B cell (primary cell): Measurements from ENCODE around the gene BRICD5. TPM values are rescaled to one million over a fixed set of nuclear protein-coding genes. Genes with fewer than 3 reads are reported as not detected.

Source experiments
- ATAC-seq: fragments of 200-7000 bp; cut with Tn5 transposase; one replicate; pipeline ENCODE4 v1.10.0; 2021; ENCODE audit warnings: low read depth, mild to moderate bottlenecking, moderate number of reproducible peaks, moderate library complexity
- CTCF ChIA-PET: fragments of 350-600 bp; sonication (Branson Sonifier 250); formaldehyde crosslinking; loops from one replicate; lab custom pipeline; 2021; ENCODE audit warnings: antibody characterized with exemption, inconsistent platforms; lab: Charles Lee
- POLR2A ChIA-PET: fragments of 350-600 bp; sonication (Branson Sonifier 250); formaldehyde crosslinking; loops from one replicate; lab custom pipeline; 2021; ENCODE audit warnings: antibody characterized with exemption; lab: Charles Lee
- DNase-seq: peaks from one replicate; pipeline ENCODE4 v3.0.0; 2013
- H2AFZ ChIP-seq: 2 replicates; pipeline ENCODE4 v1.6.1; 2012; ENCODE audit warnings: mild to moderate bottlenecking, low read depth, low read length; ENCODE audit not compliant: insufficient read depth, poor library complexity, severe bottlenecking
- H3K27ac ChIP-seq, 2 donors: 1 replicate in 1 of 2; 2 replicates in 1 of 2; pipeline ENCODE4 v1.5.1; 2012 to 2013; ENCODE audit warnings: low read length in 2 of 2, mild to moderate bottlenecking in 2 of 2, moderate library complexity in 1 of 2
- H3K27me3 ChIP-seq, 4 experiments: fragments of 200-600 bp in 1 of 4; sonication (generic) in 1 of 4; replicated peaks in 1 of 4; 1 replicate in 2 of 4; 2 replicates in 2 of 4; pipeline versions ENCODE4 v1.6.1 to v1.7.0; 2013 to 2016; ENCODE audit warnings: low read length in 3 of 4, mild to moderate bottlenecking in 2 of 4, mixed read lengths in 1 of 4, moderate library complexity in 1 of 4; ENCODE audit not compliant: insufficient read depth in 4 of 4, control insufficient read depth in 3 of 4; ENCODE audit errors: control extremely low read depth in 1 of 4
- H3K36me3 ChIP-seq, 2 experiments: replicated peaks in 1 of 2; 1 replicate in 1 of 2; 2 replicates in 1 of 2; pipeline versions ENCODE4 v1.6.1 to v1.7.1; 2013; ENCODE audit warnings: low read length in 1 of 2; ENCODE audit not compliant: insufficient read depth in 2 of 2, control insufficient read depth in 1 of 2; ENCODE audit errors: control extremely low read depth in 1 of 2, extremely low read depth in 1 of 2
- H3K4me1 ChIP-seq, 2 donors: fragments of 200-600 bp in 1 of 2; sonication (generic) in 1 of 2; 1 replicate in 1 of 2; 2 replicates in 1 of 2; pipeline versions ENCODE4 v1.5.1 to v1.6.1; 2013 to 2017; ENCODE audit warnings: low read length in 2 of 2; ENCODE audit not compliant: control insufficient read depth in 2 of 2, insufficient read depth in 2 of 2
- H3K4me2 ChIP-seq: replicated peaks from 2 replicates; pipeline ENCODE3; 2012; ENCODE audit warnings: mild to moderate bottlenecking, low read depth, low read length; ENCODE audit not compliant: poor library complexity, severe bottlenecking
- H3K4me3 ChIP-seq, 5 experiments: fragments of 200-600 bp in 1 of 5; sonication (generic) in 1 of 5; 1 replicate in 3 of 5; 2 replicates in 2 of 5; pipeline versions ENCODE4 v1.5.1 to v1.7.0; 2011 to 2016; ENCODE audit warnings: low read length in 4 of 5, mild to moderate bottlenecking in 4 of 5, low read depth in 2 of 5, control low read depth in 1 of 5, moderate library complexity in 1 of 5; ENCODE audit not compliant: insufficient read depth in 1 of 5; ENCODE audit errors: control extremely low read depth in 1 of 5, extremely low read depth in 1 of 5
- H3K79me2 ChIP-seq: fragments of 200-600 bp; sonication (generic); one replicate; pipeline ENCODE4 v1.6.0; 2016; ENCODE audit warnings: low read length; ENCODE audit not compliant: control insufficient read depth, insufficient read depth
- H3K9ac ChIP-seq: fragments of 200-600 bp; sonication (generic); 2 replicates; pipeline ENCODE4 v1.6.1; 2017; ENCODE audit warnings: mild to moderate bottlenecking, low read length, moderate library complexity
- H3K9me3 ChIP-seq, 3 donors: one replicate each; pipeline versions ENCODE4 v1.6.1 to v1.7.1; 2013; ENCODE audit warnings: low read length in 2 of 3; ENCODE audit not compliant: control insufficient read depth in 2 of 3, insufficient read depth in 1 of 3; ENCODE audit errors: control extremely low read depth in 1 of 3
- H4K20me1 ChIP-seq: 2 replicates; pipeline ENCODE4 v1.6.0; 2012; ENCODE audit warnings: mild to moderate bottlenecking, low read length; ENCODE audit not compliant: insufficient read depth, control insufficient read depth, poor library complexity, severe bottlenecking
- H3K27ac Mint-ChIP-seq: one replicate; pipeline ENCODE4 v1.8.0; 2021; ENCODE audit warnings: mixed read lengths
- H3K27me3 Mint-ChIP-seq: one replicate; pipeline ENCODE4 v1.8.0; 2021; ENCODE audit warnings: mixed read lengths
- H3K4me1 Mint-ChIP-seq: one replicate; pipeline ENCODE4 v1.8.0; 2021; ENCODE audit warnings: mixed read lengths
- H3K4me3 Mint-ChIP-seq: one replicate; pipeline ENCODE4 v1.8.0; 2021; ENCODE audit warnings: mixed read lengths
- H3K9me3 Mint-ChIP-seq: one replicate; pipeline ENCODE4 v1.8.0; 2022; ENCODE audit warnings: mixed read lengths; ENCODE audit not compliant: insufficient read depth
- EZH2 ChIP-seq: IDR thresholded peaks from 2 replicates; pipeline ENCODE4 v1.6.1; 2012; ENCODE audit warnings: borderline replicate concordance, low read depth, mild to moderate bottlenecking, moderate library complexity, low read length; ENCODE audit not compliant: insufficient read depth, poor library complexity, severe bottlenecking
- WGBS: methylation state at CpG from one replicate; pipeline ENCODE4 v1.1.5; 2013; ENCODE audit warnings: missing lambda C conversion rate; ENCODE audit not compliant: insufficient coverage; 5-methylcytosine and 5-hydroxymethylcytosine counted together
- intact Hi-C: fragments of 100-400 bp; cut with micrococcal nuclease; formaldehyde crosslinking; loops from one replicate; pipeline ENCODE4 v1.10.0; 2022
- polyA plus RNA-seq: library from polyadenylated mRNA; depleted of rRNA; stranded (reverse); fragments of >200 nt; gene quantifications from 2 replicates; pipeline ENCODE4 v1.2.3, GENCODE V29; 2012
- total RNA-seq, 2 donors: library from RNA; stranded (reverse); fragments of 120-200 nt in 1 of 2; gene quantifications; 1 replicate in 1 of 2; 2 replicates in 1 of 2; pipeline versions ENCODE4 v1.2.3 to v1.2.4, GENCODE V29; 2013 to 2022
- TF ChIP-seq, protein P1 (sequence below): fragments of 200-600 bp; IDR thresholded peaks from one replicate; pipeline ENCODE4 v1.8.0; 2022; ENCODE audit warnings: antibody characterized with exemption, mild to moderate bottlenecking

The BRICD5 gene
- total and polyA plus RNA-seq, 2 donors (not counting 1 experiment from before 2014, with no cell fraction given) = 11.9 to 18.3 TPM

DNA sequence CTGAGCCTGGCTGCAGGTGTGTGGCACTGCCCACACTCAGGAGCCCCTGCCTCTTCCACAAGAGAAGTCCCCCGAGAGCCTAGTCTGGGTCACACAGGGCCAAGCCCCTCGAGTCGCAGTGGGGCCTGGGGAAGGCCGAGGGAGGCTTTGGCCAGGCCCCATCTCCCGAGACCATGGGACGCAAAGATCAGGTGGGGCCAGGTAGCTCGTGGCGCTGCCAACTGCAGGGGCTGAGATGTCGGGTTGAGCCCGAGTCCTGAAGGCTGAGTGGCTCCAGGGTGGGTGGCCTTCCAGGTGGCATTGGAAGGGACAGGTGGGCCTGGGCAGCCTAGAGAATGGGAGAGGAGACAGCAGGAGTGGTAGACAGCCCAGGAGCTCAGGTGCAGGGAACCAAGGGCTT lies 48.8 kb downstream of the BRICD5 start:
- H3K4me1 ChIP-seq = peaks cover 3 to 28% of the 10 kb centered on the region in 2 donors
- no peak overlapping the region for H3K4me3 ChIP-seq
- peaks cover 0 to 12% of the 10 kb centered on the region in 2 experiments for H3K36me3 ChIP-seq
- no peaks in the 10 kb centered on the region for H3K27me3 ChIP-seq
- peaks cover 74% of the 10 kb centered on the region for H4K20me1 ChIP-seq
- H3K79me2 ChIP-seq = peaks cover 82% of the 10 kb centered on the region
- H3K27ac ChIP-seq = no peak overlapping the region
- H2AFZ ChIP-seq = no peak overlapping the region
- ChIA-PET CTCF (interaction anchor here (0.8 to 1.9 kb wide), 2 partner anchors 22 to 89 kb away, joined by 3 to 5 read pairs; partner anchors contain the start of gene ECI1), POLR2A (no interaction called here)
- no peak overlapping the region for H3K9ac ChIP-seq
- H3K9me3 Mint-ChIP-seq = no peaks in the 10 kb centered on the region
- peak overlapping the region; percentile 53 for H3K27ac Mint-ChIP-seq
- no peak for DNase-seq
- peaks cover 24% of the 10 kb centered on the region for H3K4me1 Mint-ChIP-seq
- H3K4me2 ChIP-seq = no peak overlapping the region
- H3K4me3 Mint-ChIP-seq = no peak overlapping the region
- no peak for ATAC-seq
- no peaks in the 10 kb centered on the region for H3K27me3 Mint-ChIP-seq
- peaks cover 0 to 14% (median 0%) of the 10 kb centered on the region in 3 donors for H3K9me3 ChIP-seq
- intact Hi-C loops = no loop called here
- no peak for TF ChIP-seq EZH2
- TF ChIP-seq, protein P1, sequence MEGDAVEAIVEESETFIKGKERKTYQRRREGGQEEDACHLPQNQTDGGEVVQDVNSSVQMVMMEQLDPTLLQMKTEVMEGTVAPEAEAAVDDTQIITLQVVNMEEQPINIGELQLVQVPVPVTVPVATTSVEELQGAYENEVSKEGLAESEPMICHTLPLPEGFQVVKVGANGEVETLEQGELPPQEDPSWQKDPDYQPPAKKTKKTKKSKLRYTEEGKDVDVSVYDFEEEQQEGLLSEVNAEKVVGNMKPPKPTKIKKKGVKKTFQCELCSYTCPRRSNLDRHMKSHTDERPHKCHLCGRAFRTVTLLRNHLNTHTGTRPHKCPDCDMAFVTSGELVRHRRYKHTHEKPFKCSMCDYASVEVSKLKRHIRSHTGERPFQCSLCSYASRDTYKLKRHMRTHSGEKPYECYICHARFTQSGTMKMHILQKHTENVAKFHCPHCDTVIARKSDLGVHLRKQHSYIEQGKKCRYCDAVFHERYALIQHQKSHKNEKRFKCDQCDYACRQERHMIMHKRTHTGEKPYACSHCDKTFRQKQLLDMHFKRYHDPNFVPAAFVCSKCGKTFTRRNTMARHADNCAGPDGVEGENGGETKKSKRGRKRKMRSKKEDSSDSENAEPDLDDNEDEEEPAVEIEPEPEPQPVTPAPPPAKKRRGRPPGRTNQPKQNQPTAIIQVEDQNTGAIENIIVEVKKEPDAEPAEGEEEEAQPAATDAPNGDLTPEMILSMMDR = no peak
- WGBS = 98% methylated on average over 10 of the region's 10 CpGs

DNA sequence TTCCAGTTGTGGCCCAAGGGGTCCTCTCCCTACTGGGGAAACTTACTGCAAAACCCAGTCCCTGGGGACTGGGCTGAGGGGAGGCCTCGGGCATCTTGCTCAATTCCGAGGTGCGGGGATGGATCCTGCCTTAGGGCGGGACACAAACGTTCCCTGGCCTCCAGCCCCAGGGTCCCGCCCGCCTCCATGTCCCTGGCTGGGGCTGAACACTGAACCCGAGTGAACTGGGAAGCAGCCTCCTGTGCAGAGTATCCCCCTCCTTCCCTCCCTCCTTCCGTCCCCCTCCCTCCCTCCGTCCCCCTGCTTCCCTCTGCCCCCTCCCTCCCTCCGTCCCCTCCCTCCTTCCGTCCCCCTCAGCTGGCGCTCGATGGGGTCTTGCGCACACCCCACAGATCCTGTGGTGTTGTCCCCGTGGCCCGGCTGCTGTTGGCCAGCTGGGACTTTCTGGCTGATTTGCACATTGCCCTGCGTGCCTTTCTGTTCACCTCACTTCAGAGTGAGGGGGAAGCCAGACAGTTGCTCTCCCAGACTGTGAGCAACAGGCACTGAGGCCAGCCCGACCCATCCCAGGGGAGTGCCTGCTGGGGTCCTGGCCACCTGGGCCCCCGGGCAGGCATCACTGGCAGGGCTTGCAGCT lies 49.6 kb downstream of the BRICD5 start:
- CTCF ChIA-PET = interaction anchor here (1.3 to 1.9 kb wide), 2 partner anchors 21 to 34 kb away, joined by 5 read pairs; no protein-coding TSS in a partner anchor
- Histone ChIP-seq H3K36me3 (peaks cover 0 to 5% of the 10 kb centered on the region in 2 experiments), H3K9me3 (peaks cover 0 to 14% (median 0%) of the 10 kb centered on the region in 3 donors), H2AFZ (no peak overlapping the region), H3K4me2 (peak overlapping the region; percentile 25), H3K9ac (no peak overlapping the region), H3K27ac (no peak overlapping the region), H3K4me3 (no peak overlapping the region), H3K79me2 (peaks cover 82% of the 10 kb centered on the region), H3K4me1 (peaks cover 10 to 37% of the 10 kb centered on the region in 2 donors), H4K20me1 (peaks cover 75% of the 10 kb centered on the region), H3K27me3 (no peaks in the 10 kb centered on the region)
- H3K27me3 Mint-ChIP-seq = no peaks in the 10 kb centered on the region
- WGBS = 72% methylated on average over 15 of the region's 20 CpGs
- no peaks in the 10 kb centered on the region for H3K9me3 Mint-ChIP-seq
- POLR2A ChIA-PET = no interaction called here
- peak; percentile 12 for ATAC-seq
- peak overlapping the region; percentile 19 for H3K4me3 Mint-ChIP-seq
- TF ChIP-seq, protein P1 = no peak
- TF ChIP-seq EZH2 = no peak
- peak overlapping the region; percentile 56 for H3K27ac Mint-ChIP-seq
- no peak for DNase-seq
- intact Hi-C loops = no loop called here
- peaks cover 32% of the 10 kb centered on the region for H3K4me1 Mint-ChIP-seq
